Measurements from ENCODE around the gene ZNF77. TPM values are rescaled to one million over a fixed set of nuclear protein-coding genes. Genes with fewer than 3 reads are reported as not detected.

Gene ZNF77
- polyA plus RNA-seq, 1 of the 3 experiments (the other 2 are of a cell fraction): 4.4 TPM

DNA sequence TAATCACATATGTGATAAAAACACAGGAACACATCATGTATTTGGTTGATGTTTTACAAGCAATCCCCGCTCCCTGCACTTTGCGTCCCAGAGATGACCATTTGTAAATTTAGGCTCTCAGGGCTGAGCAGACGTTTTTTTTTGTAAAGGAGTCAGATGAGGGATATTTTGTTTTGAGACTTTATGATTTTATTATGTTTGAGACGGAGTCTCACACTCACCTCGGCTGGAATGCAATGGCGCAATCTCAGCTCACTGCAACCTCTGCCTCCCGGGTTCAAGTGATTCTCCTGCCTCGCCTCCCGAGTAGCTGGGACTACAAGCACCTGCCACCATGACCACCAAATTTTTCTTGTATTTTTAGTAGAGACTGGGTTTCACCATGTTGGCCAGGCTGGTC lies 34.0 kb upstream of the ZNF77 start:
- H3F3A ChIP-seq (replicated peaks; ENCODE audit: insufficient read depth): peaks cover 16% of the 10 kb centered on the region
- H3K4me3 ChIP-seq (ENCODE audit: low read depth in 2 of 2, low read length in 1 of 2): no peak overlapping the region
- TF ChIP-seq, protein P1, sequence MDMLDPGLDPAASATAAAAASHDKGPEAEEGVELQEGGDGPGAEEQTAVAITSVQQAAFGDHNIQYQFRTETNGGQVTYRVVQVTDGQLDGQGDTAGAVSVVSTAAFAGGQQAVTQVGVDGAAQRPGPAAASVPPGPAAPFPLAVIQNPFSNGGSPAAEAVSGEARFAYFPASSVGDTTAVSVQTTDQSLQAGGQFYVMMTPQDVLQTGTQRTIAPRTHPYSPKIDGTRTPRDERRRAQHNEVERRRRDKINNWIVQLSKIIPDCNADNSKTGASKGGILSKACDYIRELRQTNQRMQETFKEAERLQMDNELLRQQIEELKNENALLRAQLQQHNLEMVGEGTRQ (IDR thresholded peaks at IDR 0.05; ENCODE audit: borderline replicate concordance, low read depth, low read length): no peak
- TF ChIP-seq FOXJ3 (CRISPR knock-in tag; IDR thresholded peaks at IDR 0.05) (no peak), SMC3 (IDR thresholded peaks at IDR 0.05; ENCODE audit: low read depth, low read length) (no peak), YY1 (IDR thresholded peaks at IDR 0.05; ENCODE audit: low read depth) (no peak), CHD2 (IDR thresholded peaks at IDR 0.05; ENCODE audit: low read length, partially characterized antibody) (no peak), POLR2AphosphoS5 (IDR thresholded peaks at IDR 0.05; ENCODE audit: low read depth, low read length) (no peak), TCF12 (IDR thresholded peaks at IDR 0.05) (no peak), RCOR1 (IDR thresholded peaks at IDR 0.05; ENCODE audit: low read length) (no peak), RAD21 (IDR thresholded peaks at IDR 0.05; ENCODE audit: low read length) (no peak), FOSL2 (IDR thresholded peaks at IDR 0.05; ENCODE audit: borderline replicate concordance, low read depth) (no peak), SIN3A (IDR thresholded peaks at IDR 0.05; ENCODE audit: borderline replicate concordance, low read depth, low read length) (no peak), NRF1 (IDR thresholded peaks at IDR 0.05; ENCODE audit: low read depth, low read length) (no peak), GABPA (IDR thresholded peaks at IDR 0.05; ENCODE audit: low read depth) (no peak), TEAD4 (IDR thresholded peaks at IDR 0.05; ENCODE audit: borderline replicate concordance, insufficient read depth) (no peak), MEF2A (IDR thresholded peaks at IDR 0.05; ENCODE audit: borderline replicate concordance, low read depth) (no peak), JUND (IDR thresholded peaks at IDR 0.05) (no peak)
- TF ChIP-seq, protein P2, sequence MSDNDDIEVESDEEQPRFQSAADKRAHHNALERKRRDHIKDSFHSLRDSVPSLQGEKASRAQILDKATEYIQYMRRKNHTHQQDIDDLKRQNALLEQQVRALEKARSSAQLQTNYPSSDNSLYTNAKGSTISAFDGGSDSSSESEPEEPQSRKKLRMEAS (IDR thresholded peaks at IDR 0.05; ENCODE audit: low read depth): no peak
- TF ChIP-seq, protein P3, sequence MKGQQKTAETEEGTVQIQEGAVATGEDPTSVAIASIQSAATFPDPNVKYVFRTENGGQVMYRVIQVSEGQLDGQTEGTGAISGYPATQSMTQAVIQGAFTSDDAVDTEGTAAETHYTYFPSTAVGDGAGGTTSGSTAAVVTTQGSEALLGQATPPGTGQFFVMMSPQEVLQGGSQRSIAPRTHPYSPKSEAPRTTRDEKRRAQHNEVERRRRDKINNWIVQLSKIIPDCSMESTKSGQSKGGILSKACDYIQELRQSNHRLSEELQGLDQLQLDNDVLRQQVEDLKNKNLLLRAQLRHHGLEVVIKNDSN (IDR thresholded peaks at IDR 0.05; ENCODE audit: borderline replicate concordance, low read depth): no peak
- TF ChIP-seq, protein P4, sequence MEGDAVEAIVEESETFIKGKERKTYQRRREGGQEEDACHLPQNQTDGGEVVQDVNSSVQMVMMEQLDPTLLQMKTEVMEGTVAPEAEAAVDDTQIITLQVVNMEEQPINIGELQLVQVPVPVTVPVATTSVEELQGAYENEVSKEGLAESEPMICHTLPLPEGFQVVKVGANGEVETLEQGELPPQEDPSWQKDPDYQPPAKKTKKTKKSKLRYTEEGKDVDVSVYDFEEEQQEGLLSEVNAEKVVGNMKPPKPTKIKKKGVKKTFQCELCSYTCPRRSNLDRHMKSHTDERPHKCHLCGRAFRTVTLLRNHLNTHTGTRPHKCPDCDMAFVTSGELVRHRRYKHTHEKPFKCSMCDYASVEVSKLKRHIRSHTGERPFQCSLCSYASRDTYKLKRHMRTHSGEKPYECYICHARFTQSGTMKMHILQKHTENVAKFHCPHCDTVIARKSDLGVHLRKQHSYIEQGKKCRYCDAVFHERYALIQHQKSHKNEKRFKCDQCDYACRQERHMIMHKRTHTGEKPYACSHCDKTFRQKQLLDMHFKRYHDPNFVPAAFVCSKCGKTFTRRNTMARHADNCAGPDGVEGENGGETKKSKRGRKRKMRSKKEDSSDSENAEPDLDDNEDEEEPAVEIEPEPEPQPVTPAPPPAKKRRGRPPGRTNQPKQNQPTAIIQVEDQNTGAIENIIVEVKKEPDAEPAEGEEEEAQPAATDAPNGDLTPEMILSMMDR (IDR thresholded peaks at IDR 0.05): no peak
- DNase-seq: no peak
- no peaks in the 10 kb centered on the region for H3K9me2 ChIP-seq
- no peaks in the 10 kb centered on the region for H3K36me3 ChIP-seq (replicated peaks in 1 of 2; ENCODE audit: control insufficient read depth in 1 of 2, insufficient read depth in 2 of 2, low read length in 1 of 2)
- no peak overlapping the region for H2AFZ ChIP-seq (ENCODE audit: low read depth)
- H3K4me1 ChIP-seq (ENCODE audit: control insufficient read depth in 1 of 2, insufficient read depth in 2 of 2, low read depth in 1 of 2, low read length in 1 of 2): peaks cover 10 to 21% of the 10 kb centered on the region in 2 experiments
- no peaks in the 10 kb centered on the region for H3K79me2 ChIP-seq (ENCODE audit: insufficient read depth)
- H4K20me1 ChIP-seq (ENCODE audit: insufficient read depth): no peaks in the 10 kb centered on the region
- ChIA-PET POLR2A (no interaction called here), CTCF (interaction anchor here (0.9 to 4.8 kb wide), 3 partner anchors 9 to 97 kb away, joined by 3 to 20 read pairs (median 3); no protein-coding TSS in a partner anchor)
- H3K4me2 ChIP-seq: no peak overlapping the region
- H3K9me3 ChIP-seq: no peaks in the 10 kb centered on the region
- H3K27ac ChIP-seq (ENCODE audit: low read depth in 2 of 2, low read length in 1 of 2): no peak overlapping the region
- WGBS (ENCODE audit: low lambda C conversion rate): 82% methylated on average over 9 of the region's 9 CpGs
- no peaks in the 10 kb centered on the region for H3K27me3 ChIP-seq (ENCODE audit: insufficient read depth)
- H3K9ac ChIP-seq: no peak overlapping the region
